ENCODE data around the gene ITPR2.
"Not testable (repeated sequence)": the region's sequence is repeated elsewhere in the genome, so short reads cannot be mapped to it uniquely, and the experiment has no call there.

The ITPR2 gene

DNA sequence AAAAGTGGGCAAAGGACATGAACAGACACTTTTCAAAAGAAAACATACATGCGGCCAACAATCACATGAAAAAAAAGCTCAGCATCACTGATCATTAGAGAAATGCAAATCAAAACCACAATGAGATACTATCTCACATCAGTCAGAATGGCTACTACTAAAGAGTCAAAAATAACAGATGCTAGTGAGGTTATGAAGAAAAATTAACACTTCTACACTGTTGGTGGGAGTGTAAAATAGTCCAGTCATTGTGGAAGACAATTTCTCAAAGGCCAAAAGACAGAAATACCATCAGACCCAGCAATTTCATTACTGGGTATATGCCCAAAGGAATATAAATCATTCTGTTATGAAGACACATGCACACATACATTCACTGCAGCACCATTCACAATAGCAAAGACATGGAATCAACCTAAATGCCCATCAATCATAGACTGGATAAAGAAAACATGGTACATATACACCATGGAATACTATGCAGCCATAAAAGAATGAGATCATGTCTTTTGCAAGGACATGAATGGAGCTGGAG lies 103.8 kb downstream of the ITPR2 start:
- not testable (repeated sequence) for DNase-seq

DNA sequence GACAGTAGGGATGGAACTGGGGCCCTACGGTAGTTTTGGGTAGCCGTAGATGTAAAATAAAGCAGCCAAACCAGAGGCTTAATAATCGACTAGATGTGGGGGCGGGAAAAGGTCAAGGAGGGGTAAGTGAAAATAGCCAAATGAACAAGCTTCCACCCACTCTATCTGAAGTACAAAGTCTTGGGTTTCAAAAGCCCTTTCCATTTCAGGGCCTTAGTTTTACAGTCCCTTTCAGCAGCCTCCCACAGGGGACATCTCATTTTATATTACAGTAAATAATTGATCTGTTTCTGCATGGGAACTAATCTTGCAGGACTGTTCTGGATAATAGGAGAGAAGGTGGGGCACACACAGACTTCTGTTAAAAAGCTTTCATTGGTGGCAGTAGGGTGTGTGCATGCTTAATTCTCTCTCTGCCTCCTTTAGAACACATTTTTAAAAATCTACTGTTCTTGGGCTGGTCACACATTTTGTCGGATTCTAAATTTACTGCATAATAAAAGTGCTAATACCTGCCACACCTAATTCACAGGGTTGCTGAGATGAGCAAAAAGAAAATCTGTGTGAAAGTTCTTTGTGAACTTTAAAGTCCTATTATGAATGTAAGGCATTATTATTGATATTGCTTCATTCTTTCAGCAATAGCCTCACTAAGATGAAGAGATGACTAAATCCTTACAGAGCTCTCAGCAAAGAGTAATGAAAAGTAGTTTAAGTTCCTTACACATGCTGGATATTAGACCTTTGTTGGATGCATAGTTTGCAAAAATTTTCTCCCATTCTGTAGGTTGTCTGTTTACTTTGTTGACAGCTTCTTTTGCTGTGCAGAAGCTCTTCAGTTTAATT lies 104.6 kb downstream of the ITPR2 start:
- DNase-seq, result no peak

DNA sequence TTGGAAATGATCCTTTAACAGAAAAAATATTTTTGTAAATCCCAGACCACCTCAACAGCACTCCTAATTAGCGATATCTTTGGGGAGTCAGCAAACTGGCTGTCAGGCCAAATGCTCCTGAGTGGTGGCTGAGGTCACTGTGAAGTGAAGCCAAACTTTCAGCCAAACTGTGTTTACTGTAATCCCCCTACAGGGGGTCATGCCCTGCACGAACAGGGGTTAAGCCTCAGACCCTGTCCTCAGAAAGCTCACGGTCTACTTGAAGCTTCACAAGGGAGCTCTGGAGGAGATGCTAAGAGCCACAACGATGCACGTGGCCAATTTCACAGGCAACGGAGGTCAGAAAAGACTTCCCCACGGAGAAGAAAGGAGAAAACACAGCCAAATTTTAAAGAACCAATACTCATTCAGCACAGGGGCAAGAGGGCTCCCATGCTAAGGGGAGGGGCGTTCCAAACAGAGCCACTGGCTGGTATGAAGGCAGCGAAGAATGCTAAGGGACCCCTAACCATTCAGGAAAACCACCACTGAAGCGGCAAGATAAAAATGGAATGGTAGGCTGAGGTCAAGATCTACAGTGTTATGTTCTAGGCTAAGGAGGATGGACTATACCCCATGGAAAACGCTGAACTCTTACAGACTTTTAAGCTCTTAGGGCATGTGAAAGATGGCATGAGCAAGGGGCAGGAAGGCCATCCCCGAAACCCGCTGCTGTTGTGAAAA lies 105.4 kb downstream of the ITPR2 start:
- DNase-seq, result no peak

- no peak for DNase-seq
Observed at GRCh38 chr12:26726956-26727355, 106.0 kb downstream of the ITPR2 start.

DNA sequence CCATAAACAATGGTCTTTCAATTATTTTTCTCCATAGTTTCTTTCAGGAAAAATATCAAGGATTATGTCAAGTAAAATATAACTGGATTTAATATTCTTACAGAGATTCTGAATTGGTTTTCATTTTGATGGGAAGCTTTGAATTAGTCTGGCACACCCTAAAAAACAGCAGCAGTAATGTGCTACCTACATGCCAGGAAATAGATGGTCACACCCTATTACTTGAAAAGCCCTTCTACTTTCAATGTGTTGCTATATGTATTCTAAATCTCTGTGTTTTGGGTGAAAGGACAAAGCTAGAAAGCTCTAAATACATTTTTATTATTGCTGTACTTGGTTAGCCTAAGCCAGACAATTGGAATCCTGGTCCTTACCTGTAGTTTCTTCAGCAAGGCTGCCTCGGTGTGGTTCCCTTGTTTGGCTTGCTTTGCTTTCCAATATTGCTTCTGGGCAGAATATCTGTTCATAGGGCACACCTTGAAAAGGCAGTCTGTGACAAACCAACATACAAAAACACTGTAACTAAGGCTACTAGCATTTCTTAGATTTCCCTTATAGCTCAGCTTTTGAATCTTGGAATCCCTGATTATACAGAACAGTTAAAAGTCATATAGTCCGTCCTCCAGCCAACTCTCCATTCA lies 107.6 kb downstream of the ITPR2 start:
- DNase-seq, result no peak

DNA sequence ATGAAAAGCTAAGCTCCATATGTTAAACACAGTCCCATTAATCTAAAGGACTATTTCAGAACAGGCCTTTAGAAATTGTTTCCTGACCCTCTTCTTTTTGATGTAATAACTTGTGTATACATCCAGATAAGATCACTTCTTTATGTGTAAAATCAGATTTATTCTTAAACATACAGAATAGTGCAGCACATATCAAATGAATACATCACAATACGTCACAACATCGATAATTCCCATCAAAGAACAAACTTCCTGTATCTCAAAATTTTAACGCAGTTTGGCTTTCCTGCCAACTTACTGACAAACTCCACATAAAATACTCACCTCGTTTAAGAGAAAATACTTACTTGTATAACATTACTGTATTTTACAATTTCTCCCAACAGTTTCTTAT lies 108.7 kb downstream of the ITPR2 start:
- no peak for DNase-seq

DNA sequence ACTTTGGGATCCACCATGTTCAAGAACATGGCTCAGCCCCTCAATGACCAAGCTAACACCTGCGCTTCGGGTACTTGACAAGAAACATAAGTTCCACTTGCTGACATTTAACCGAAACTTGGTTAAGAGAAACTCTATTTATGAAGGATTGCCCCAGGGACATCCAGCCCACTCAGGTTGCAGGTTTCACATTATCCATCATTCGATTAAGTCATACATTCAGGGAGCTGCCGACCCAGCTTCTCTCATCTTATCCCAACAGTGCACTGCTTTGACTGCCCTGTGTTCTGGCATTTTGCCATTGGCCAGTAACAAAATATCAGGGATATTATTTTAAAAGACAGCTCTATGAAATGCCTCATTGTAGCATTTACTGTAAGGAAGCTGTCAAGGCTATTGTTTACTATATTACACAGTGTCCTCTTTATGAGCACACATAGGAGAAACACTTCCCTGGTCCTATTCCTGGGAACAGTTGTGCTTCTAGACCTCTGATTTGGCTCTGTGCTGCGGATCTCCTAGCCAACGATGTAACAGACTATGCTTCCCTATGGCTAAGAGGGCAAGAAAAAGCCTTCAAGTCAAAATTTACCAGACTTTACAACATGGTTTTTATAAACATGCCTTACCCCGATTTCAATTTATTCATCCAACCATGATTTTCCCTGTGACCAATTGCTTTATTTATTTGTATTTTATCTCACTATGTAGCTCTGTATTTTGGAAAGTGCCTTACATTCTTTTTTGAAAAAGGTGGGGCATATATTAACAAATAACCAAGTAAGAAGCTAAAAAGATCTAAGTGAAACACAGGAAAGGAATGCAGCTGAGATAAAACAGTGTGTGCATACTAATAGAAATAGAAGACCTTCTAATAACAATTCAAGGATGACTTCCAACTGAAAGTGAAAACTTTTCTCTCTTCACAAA lies 109.3 kb downstream of the ITPR2 start:
- DNase-seq, result peak; percentile 56

GRCh38 chr12:26721800-26722199 lies 111.2 kb downstream of the ITPR2 start:
- DNase-seq, result peak; percentile 29

DNA sequence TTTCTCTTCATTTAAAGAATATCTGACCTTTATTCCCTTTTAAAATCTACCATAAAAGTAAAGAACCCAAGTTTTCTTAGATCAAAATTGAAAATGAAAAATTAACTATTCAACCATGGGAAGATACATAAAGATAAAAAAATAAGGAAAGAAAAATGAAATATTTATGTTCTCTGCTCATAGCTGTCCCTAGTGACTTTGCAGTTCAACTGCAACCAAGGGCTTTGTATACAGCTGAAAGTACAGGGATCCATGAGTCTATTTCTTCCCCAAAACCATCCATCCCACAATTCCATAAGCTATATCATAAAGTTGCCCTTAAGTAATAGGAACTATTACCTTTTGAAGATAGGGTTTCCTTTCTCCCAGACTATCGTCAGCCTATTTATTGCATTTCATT lies 113.1 kb downstream of the ITPR2 start:
- no peak for DNase-seq

- no peak for DNase-seq
Observed at GRCh38 chr12:26717757-26718156, 115.2 kb downstream of the ITPR2 start.

DNA sequence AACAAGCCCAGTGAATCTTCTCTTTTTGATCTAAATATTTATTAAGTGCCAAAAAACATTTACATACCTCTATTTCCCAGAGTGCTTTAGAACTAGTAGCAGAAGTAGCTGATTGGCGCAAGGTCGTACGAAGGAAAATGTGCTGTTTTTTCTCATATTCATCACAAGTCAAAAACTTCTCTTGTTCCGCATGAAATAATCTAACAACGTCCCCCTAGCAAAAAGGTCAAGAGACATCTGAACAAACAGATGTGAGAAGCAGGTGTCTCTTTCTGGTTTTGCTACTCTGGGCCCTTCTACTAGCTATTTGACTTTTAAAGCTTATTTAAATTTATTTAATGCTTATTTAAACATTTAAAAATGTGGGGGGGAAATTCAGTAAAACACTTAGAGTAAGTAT lies 117.8 kb downstream of the ITPR2 start:
- DNase-seq, result no peak

GRCh38 chr12:26713885-26714383 lies 119.1 kb downstream of the ITPR2 start:
- no peak for DNase-seq

DNA sequence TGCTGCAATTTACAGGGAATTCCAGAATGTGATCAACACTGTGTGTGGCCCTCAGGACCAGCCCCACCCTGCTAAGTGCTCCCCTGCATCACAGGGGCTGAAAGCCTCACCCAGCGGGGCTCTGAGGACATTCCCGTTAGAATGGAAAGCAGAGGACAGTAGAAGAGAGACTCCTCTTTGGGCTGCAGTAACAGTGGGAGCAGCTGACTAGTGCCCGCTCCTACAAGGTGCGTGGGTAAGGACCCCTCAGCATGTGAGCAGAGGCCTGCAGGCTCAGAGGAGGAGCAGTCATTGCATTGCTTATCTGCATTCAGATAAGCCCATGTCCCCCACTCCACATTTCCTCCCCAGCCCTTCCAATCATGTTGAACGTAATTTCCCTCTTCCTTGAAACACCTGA lies 120.1 kb downstream of the ITPR2 start:
- no peak for DNase-seq

DNA sequence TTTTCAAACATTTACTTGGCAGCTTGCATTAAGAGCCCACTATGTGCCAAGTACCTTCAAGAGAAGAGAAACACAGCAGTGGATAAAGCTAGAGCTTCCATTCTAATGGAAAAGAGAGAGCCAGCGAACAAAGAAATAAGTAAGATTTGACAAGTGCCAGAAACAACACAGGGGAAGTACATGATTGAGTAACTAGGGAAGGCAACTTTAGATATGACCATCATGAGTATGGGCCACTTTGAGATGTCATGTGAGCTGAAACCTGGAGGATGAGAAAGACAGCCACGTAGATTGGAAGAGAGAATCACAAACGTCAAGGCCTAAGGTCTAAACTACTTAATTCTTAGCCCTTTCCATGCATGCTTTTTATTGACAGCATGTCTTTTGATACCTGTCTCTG lies 121.4 kb downstream of the ITPR2 start:
- no peak for DNase-seq

DNA sequence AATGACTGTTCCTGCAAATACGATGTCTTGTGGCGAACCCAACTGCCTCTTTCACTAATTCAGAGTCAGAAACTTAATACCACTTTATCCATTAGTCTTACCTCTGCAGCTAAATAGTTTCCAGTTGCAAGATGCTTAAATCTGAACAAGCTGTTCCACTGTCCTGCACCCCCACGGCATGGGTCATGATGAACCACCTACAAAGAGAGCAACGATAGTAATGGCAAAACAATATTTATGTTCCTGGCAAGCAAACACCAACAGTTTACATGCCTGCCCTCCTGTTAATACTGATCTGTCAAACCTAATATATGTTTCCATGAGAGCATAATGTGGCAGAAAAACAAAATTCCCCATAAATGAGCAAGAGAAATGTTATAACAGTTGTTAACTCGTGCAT lies 121.9 kb downstream of the ITPR2 start:
- no peak for DNase-seq

- no peak for DNase-seq
Observed at GRCh38 chr12:26705851-26706250, 127.1 kb downstream of the ITPR2 start.

DNA sequence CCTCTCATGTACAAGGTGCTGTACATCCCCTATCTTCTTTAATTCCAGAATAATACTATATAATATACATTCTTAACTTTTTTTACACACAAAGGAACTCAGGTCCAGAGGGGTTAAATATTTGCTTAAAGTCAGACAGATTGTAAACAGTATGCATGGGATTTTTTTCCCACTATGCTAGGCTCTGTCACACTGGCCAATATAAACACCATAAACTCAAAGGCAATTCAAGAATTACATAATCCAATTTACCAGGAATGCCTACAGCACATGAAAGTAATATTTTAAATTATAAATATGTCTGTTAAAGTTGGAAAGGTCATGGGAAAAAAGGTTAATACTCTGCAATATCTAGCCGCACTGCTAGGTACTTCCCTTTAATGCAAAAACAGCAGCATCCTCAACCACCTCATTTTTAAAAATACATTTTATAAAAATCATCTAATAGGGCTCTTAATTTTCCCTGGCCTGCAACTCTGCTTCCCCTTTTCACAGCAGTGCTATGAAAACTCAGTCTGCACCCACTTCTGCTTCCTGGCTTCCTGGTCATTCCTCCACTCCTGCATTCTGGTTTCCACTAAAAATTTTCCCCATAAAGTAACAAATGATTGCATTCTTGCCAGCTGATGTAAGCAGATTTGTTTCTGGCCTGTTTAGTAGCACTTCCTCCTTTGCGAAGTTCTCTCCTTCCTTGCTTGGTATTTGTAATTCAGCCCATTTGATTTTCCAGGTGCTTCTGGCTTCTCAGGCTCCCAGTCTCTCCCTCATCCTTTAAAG lies 128.1 kb downstream of the ITPR2 start:
- DNase-seq, result peak; percentile 44

DNA sequence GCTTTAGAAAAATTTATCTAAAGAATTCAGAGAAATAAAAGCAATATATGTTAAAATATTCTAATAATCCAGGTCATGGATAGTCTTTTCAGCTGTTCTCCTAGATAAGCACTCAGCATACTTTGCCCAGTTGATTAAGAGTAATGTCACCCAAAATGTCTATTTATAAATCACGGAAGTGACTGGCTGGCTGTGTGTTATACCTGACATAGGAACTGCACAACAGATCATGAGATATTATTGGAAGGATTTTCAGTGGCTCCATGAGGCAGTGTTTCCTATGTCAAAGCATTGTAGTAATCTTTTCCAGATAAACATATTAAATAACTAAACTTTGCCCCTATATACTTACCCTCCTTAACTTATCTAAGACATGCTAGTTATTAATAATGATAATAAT lies 128.8 kb downstream of the ITPR2 start:
- no peak for DNase-seq

DNA sequence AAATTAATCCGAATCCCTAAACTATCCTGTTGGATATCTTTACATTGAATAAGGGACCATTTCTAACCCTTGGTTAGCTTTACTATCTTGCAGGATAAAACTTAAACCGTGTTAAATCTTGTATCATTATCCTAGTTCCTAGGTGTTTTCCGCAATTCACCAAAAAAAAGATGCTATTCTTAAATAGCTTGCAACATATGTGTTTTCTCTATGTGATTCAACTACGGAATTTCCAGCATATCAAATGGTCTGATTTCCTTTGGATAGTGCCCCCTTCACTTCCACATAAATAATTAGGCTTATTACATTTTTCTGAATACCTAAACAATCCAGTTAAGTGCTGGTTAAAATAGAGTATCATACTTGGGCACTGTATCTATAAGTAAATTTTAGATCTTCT lies 130.3 kb downstream of the ITPR2 start:
- no peak for DNase-seq

DNA sequence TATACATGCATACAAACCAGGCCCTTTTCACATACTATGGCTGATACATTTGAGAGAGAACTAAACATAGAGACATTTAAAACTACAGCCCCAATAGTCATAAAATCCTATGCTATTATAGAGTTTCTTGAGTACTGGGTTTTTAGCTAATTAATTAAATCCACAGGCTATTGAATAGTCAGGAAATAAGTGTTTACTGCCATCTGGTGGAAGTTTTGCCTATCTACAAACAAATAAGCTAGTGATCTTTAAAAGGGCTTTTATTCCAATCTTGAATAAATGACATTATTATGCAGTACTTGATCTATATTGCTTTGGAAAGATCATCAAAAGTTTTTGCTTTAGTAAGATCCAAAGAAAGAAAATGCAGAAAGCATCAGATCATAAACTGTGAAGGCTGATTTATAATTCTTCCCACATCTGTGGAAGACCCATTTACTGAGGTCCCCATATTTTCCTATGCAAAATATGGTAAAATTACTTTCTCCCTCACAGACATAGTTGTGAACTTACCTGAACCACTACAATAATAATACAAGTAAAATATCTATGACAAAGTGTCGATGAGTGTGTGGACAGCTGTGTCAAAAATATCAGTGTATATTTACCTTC lies 131.3 kb downstream of the ITPR2 start:
- DNase-seq, result peak; percentile 62

DNA sequence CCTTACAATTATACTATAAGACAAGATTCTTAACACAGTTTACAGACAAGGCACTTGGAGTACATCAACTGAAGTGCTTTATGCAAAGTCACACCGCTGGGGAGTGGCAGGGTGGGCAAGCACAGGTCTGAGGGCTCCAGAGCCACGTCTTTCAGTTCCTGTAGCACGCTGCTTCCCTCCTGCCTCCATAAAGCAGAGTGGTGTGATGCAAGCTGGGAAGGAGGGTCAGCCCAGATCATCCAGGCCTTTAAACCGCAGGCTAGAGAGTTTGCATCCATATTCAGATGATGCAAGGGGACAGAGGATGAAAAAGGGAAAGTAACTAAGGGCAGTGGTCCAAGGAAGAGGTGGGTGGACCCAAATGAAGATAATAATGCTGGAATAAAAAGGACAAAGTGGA lies 132.6 kb downstream of the ITPR2 start:
- no peak for DNase-seq

Measured in fibroblast of skin of abdomen (primary cell).